Uterus (tissue), 4 donors: ENCODE data around the gene NELFB. TPM values are rescaled to one million over a fixed set of nuclear protein-coding genes. Genes with fewer than 3 reads are reported as not detected.

Experiments used
- DNase-seq, 2 donors: peaks; one replicate each; pipeline ENCODE4 v3.0.0-alpha.2; 2019 to 2020
- H3K27ac ChIP-seq, 2 donors: fragments of 200-600 bp; sonication (generic); 1 replicate in 1 of 2; 2 replicates in 1 of 2; pipeline ENCODE4 v1.5.1; 2016 to 2018
- H3K27me3 ChIP-seq, 2 donors: fragments of 200-600 bp; sonication (generic); one replicate each; pipeline ENCODE4 v1.5.1; 2018 to 2019; ENCODE audit warnings: control low read depth in 1 of 2
- H3K36me3 ChIP-seq, 2 donors: fragments of 200-600 bp; sonication (generic); one replicate each; pipeline ENCODE4 v1.5.1; 2019; ENCODE audit warnings: control low read depth in 1 of 2
- H3K4me1 ChIP-seq, 2 donors: fragments of 200-600 bp; sonication (generic); one replicate each; pipeline ENCODE4 v1.5.1; 2018 to 2019; ENCODE audit warnings: control low read depth in 1 of 2
- H3K4me3 ChIP-seq, 2 donors: fragments of 200-600 bp; sonication (generic); 1 replicate in 1 of 2; 2 replicates in 1 of 2; pipeline ENCODE4 v1.5.1; 2018 to 2019; ENCODE audit warnings: mild to moderate bottlenecking in 1 of 2
- H3K9me3 ChIP-seq, 2 donors: fragments of 200-600 bp; sonication (generic); one replicate each; pipeline ENCODE4 v1.5.1; 2019; ENCODE audit warnings: control low read depth in 1 of 2
- POLR2A ChIP-seq, 2 donors: fragments of 450-650 bp; IDR thresholded peaks; one replicate each; pipeline ENCODE4 v1.6.1; 2016; ENCODE audit warnings: antibody characterized with exemption in 2 of 2, mild to moderate bottlenecking in 1 of 2, moderate library complexity in 1 of 2
- intact Hi-C: fragments of 100-400 bp; cut with DNase I; formaldehyde crosslinking; loops from one replicate; pipeline ENCODE4 v1.15.1; 2023; ENCODE audit warnings: low total_unique reads
- total RNA-seq, 4 donors: library from RNA; depleted of rRNA in 3 of 4; stranded (reverse); fragments of >200 nt in 3 of 4; gene quantifications; one replicate each; pipeline versions ENCODE4 v1.1.0 to v1.2.4, GENCODE V29; 2014 to 2023
- TF ChIP-seq, protein P1 (sequence below), 4 experiments: fragments of 200-600 bp in 2 of 4; fragments of 450-650 bp in 2 of 4; sonication (generic) in 2 of 4; IDR thresholded peaks; one replicate each; pipeline ENCODE4 v1.5.1; 2016 to 2019; ENCODE audit warnings: antibody characterized with exemption in 4 of 4, mild to moderate bottlenecking in 2 of 4, moderate library complexity in 1 of 4
- donor health status: DM: yes; HTN: yes; CAD: no.

NELFB gene
- total RNA-seq, 4 donors from 2014 or later: 17.1 to 46.5 (median 43.2) TPM

DNA sequence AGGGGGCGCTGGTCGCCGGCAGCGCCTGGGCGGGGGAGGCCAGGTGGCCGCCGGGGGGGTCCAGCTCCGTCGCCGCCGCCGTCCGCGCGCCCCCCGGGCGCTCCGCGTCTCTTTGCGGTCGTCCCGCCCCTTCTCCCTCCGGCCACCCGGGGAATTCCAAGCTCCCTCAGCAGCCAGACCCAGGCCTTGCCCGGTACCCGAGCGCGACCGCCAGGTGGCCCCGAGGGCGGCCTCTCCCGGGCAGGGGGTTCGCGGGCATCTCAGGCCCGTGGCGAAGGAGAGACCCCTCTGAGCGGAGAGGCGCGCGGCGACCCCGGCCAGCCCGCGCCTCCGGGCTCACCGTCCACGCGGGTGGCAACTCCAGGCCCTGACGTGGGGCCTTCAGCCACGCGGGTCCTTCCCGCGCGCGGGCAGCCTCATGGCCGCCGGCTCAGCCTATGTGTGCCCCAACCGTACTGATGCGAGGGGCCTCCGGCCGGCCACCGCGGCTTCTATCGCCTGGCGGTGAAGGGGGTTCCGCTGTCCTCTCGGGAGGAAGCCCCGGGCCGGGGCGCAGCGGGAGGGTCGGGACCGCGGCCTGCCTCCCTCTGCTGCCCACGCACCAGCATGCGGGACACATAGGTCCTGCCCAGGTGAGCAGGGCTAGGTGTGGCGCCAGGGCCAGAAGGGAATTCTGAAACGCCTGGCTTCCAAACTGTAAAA is 47.5 kb downstream of the NELFB start:
- Histone ChIP-seq H3K4me1 (peaks cover 0 to 37% of the 10 kb centered on the region in 2 donors), H3K27ac (peak overlapping the region; percentile 74 to 78), H3K27me3 (peaks cover 23 to 27% of the 10 kb centered on the region in 2 donors), H3K4me3 (peak overlapping the region in 1 of 2 donors; percentile 37), H3K36me3 (no peaks in the 10 kb centered on the region), H3K9me3 (no peaks in the 10 kb centered on the region)
- no peak for DNase-seq
- intact Hi-C loops: loop anchor here (10.0 kb wide), 1 partner anchor 112 kb away; no protein-coding TSS in a partner anchor
- TF ChIP-seq POLR2A (IDR thresholded peaks at IDR 0.05): peak in 1 of 2 donors; percentile 6
- TF ChIP-seq, protein P1, sequence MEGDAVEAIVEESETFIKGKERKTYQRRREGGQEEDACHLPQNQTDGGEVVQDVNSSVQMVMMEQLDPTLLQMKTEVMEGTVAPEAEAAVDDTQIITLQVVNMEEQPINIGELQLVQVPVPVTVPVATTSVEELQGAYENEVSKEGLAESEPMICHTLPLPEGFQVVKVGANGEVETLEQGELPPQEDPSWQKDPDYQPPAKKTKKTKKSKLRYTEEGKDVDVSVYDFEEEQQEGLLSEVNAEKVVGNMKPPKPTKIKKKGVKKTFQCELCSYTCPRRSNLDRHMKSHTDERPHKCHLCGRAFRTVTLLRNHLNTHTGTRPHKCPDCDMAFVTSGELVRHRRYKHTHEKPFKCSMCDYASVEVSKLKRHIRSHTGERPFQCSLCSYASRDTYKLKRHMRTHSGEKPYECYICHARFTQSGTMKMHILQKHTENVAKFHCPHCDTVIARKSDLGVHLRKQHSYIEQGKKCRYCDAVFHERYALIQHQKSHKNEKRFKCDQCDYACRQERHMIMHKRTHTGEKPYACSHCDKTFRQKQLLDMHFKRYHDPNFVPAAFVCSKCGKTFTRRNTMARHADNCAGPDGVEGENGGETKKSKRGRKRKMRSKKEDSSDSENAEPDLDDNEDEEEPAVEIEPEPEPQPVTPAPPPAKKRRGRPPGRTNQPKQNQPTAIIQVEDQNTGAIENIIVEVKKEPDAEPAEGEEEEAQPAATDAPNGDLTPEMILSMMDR (IDR thresholded peaks at IDR 0.05): peak in 2 of 4 experiments; percentile 37 to 44

DNA sequence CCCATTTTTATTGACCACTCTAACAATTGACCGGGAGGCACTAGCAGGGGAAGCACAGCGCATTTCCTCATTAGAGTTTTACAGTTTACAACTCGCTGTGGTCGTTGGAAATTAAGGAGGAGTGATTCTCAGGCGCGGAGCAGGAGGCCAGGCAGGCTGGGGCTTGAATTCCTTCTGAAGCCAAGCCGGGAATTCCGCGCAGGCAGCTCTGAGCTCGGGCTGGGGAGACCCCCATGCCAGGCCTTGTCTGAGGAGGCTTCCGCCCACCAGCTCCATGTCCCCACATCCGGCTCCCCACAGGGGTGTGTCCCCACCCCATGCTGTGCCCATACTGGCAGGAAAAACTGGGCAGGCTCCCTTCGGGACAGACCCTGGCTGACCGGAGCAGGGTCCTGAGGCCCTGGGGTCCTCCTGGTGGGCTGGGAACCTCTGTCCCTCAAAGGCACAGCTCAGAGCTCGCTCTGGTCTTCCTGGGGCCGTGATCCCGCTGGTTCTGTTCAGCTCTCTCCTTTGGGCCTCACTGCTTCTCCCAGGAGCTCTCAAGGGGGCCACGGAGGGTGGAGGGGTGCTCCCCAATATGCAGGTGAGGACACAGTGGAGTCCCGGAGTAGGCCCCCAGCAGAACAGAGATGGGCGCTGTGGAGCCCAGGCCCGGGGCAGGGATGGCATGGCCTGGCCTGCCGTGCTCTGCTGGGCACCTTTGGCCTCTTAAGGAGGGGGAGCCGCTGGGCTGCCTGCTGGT is 48.2 kb downstream of the NELFB start:
- no peaks in the 10 kb centered on the region for H3K36me3 ChIP-seq
- H3K4me3 ChIP-seq: no peak overlapping the region
- intact Hi-C loops: loop anchor here (10.0 kb wide), 1 partner anchor 111 kb away; no protein-coding TSS in a partner anchor
- H3K27me3 ChIP-seq: peaks cover 22 to 23% of the 10 kb centered on the region in 2 donors
- H3K27ac ChIP-seq: peak overlapping the region; percentile 74 to 78
- TF ChIP-seq, protein P1 (IDR thresholded peaks at IDR 0.05): no peak
- no peak for TF ChIP-seq POLR2A (IDR thresholded peaks at IDR 0.05)
- DNase-seq: no peak
- H3K4me1 ChIP-seq: peaks cover 0 to 38% of the 10 kb centered on the region in 2 donors
- no peaks in the 10 kb centered on the region for H3K9me3 ChIP-seq

DNA sequence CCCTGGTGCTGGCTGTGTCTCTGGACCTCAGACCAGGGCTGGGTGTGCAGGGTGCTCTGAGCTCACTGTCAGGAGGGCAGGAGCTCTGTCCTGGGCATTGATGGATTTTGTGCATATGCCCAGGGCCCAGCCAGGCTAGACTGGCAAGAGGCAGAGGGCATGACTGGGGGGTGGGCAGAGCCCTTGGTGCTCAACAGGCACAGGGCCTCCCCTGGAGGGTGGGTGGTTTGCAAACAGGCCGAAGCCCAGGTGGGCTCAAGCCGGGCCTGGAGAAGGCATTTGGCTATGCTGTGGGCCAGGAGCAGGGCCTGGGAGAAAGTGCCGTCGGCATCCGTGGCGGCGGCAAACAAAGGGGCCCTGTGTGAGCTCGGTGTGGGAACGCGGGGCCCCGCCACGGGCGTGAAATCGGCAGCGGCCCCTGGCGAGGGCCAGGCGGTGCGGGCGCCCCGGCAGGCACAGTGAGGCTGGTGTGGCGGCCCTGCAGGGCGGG is 48.8 kb downstream of the NELFB start:
- H3K27ac ChIP-seq: peak overlapping the region; percentile 78 to 81
- H3K9me3 ChIP-seq: no peaks in the 10 kb centered on the region
- H3K4me3 ChIP-seq: no peak overlapping the region
- peaks cover 16 to 23% of the 10 kb centered on the region in 2 donors for H3K27me3 ChIP-seq
- H3K4me1 ChIP-seq: peaks cover 0 to 38% of the 10 kb centered on the region in 2 donors
- intact Hi-C loops: loop anchor here (10.0 kb wide), 1 partner anchor 111 kb away; no protein-coding TSS in a partner anchor
- no peak for DNase-seq
- no peak for TF ChIP-seq POLR2A (IDR thresholded peaks at IDR 0.05)
- TF ChIP-seq, protein P1 (IDR thresholded peaks at IDR 0.05): no peak
- H3K36me3 ChIP-seq: no peaks in the 10 kb centered on the region

DNA sequence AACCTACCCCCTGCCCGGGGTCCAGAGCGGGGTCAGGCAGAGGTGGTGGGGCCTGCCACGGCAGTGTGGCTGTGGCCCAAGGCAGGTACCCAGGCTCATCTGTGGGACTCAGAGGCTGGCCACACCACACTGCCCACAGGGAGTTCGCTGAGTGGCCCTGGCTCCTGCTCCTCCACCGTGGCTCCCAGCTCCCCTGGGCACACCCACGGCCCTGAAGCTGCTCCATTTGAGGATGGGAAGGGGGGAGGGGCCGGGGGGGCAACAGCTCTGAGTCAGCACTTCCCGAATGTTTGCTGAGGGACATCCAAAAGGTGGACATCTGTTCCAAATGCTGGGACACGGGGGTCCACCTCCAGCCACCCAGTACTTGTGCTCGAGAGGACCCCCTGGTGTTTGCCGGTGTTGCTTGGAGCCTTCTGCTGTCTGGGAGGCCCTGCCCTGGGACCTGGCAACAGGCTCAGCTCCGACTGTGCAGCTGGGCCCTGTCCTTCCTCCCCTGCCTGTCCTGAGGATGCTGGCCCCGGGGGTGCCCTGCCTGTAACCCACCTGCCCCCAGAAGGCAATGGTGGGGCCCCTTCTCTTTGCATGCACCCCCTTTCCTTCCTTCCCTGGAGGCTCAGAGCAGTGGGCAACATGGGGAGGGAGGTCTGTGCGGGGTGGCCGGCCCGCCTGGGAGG is 49.4 kb downstream of the NELFB start:
- Histone ChIP-seq H3K4me3 (no peak overlapping the region), H3K27ac (peak overlapping the region; percentile 70 to 81), H3K9me3 (no peaks in the 10 kb centered on the region), H3K36me3 (no peaks in the 10 kb centered on the region), H3K4me1 (peaks cover 0 to 38% of the 10 kb centered on the region in 2 donors), H3K27me3 (peaks cover 11 to 23% of the 10 kb centered on the region in 2 donors)
- TF ChIP-seq, protein P1 (IDR thresholded peaks at IDR 0.05): no peak
- no peak for TF ChIP-seq POLR2A (IDR thresholded peaks at IDR 0.05)
- intact Hi-C loops: loop anchor here (10.0 kb wide), 1 partner anchor 110 kb away; no protein-coding TSS in a partner anchor
- DNase-seq: peak in 1 of 2 donors; percentile 15
